ES-I3 (cell line): Measurements from ENCODE around the gene TMEM116.

Experiments
- H3K36me3 ChIP-seq: 2 replicates; pipeline ENCODE4 v1.6.1; 2013; ENCODE audit warnings: mild to moderate bottlenecking, low read length, control low read depth, moderate library complexity; ENCODE audit not compliant: insufficient read depth
- H3K4me1 ChIP-seq: 2 replicates; pipeline ENCODE4 v1.6.1; 2013; ENCODE audit warnings: mild to moderate bottlenecking, control low read depth, low read length; ENCODE audit not compliant: insufficient read depth
- H3K9ac ChIP-seq: 2 replicates; pipeline ENCODE4 v1.6.1; 2013; ENCODE audit warnings: low read depth, mild to moderate bottlenecking, low read length, moderate library complexity
- H3K9me3 ChIP-seq: 2 replicates; pipeline ENCODE4 v1.6.1; 2013; ENCODE audit warnings: mild to moderate bottlenecking, low read length, moderate library complexity; ENCODE audit not compliant: control insufficient read depth, insufficient read depth

The TMEM116 gene

GRCh38 chr12:111932241-111932640, 80.7 kb downstream of the TMEM116 start:
- Histone ChIP-seq H3K9ac (no peak overlapping the region), H3K36me3 (no peaks in the 10 kb centered on the region; the same call in 1 of the 2 replicates), H3K4me1 (no peaks in the 10 kb centered on the region), H3K9me3 (no peaks in the 10 kb centered on the region)

- no peaks in the 10 kb centered on the region; the same call in 1 of the 2 replicates for H3K36me3 ChIP-seq
Observed at GRCh38 chr12:111927346-111927745, 85.6 kb downstream of the TMEM116 start.

GRCh38 chr12:111926631-111927030, 86.3 kb downstream of the TMEM116 start:
- Histone ChIP-seq H3K4me1 (no peaks in the 10 kb centered on the region), H3K9me3 (no peaks in the 10 kb centered on the region), H3K9ac (no peak overlapping the region), H3K36me3 (no peaks in the 10 kb centered on the region; the same call in 1 of the 2 replicates)

More at GRCh38 chr12:111927346-111927745, 85.6 kb downstream of the TMEM116 start:
- Histone ChIP-seq H3K4me1 (no peaks in the 10 kb centered on the region), H3K9ac (no peak overlapping the region), H3K9me3 (no peaks in the 10 kb centered on the region)

GRCh38 chr12:111925171-111925570, 87.8 kb downstream of the TMEM116 start:
- H3K9me3 ChIP-seq = no peaks in the 10 kb centered on the region
- H3K4me1 ChIP-seq = no peaks in the 10 kb centered on the region
- H3K9ac ChIP-seq = no peak overlapping the region
- H3K36me3 ChIP-seq = no peaks in the 10 kb centered on the region; the same call in 1 of the 2 replicates

- no peaks in the 10 kb centered on the region; the same call in 1 of the 2 replicates for H3K9me3 ChIP-seq
Observed at GRCh38 chr12:111907740-111908139, 105.2 kb downstream of the TMEM116 start.

GRCh38 chr12:111905502-111905901, 107.5 kb downstream of the TMEM116 start:
- Histone ChIP-seq H3K9ac (no peak overlapping the region), H3K36me3 (no peaks in the 10 kb centered on the region; the same call in 1 of the 2 replicates), H3K4me1 (no peaks in the 10 kb centered on the region), H3K9me3 (no peaks in the 10 kb centered on the region; the same call in 1 of the 2 replicates)

More at GRCh38 chr12:111907740-111908139, 105.2 kb downstream of the TMEM116 start:
- Histone ChIP-seq H3K36me3 (no peaks in the 10 kb centered on the region; the same call in 1 of the 2 replicates), H3K9ac (no peak overlapping the region), H3K4me1 (no peaks in the 10 kb centered on the region)

- H3K36me3 ChIP-seq = peaks cover 5% of the 10 kb centered on the region; the same call in 1 of the 2 replicates
- no peaks in the 10 kb centered on the region; the same call in 1 of the 2 replicates for H3K9me3 ChIP-seq
- no peak overlapping the region for H3K9ac ChIP-seq
- no peaks in the 10 kb centered on the region for H3K4me1 ChIP-seq
Observed at GRCh38 chr12:111904446-111904975, 108.5 kb downstream of the TMEM116 start.

- H3K9me3 ChIP-seq = no peaks in the 10 kb centered on the region
- no peaks in the 10 kb centered on the region for H3K4me1 ChIP-seq
- H3K9ac ChIP-seq = no peak overlapping the region
- H3K36me3 ChIP-seq = peaks cover 9% of the 10 kb centered on the region
Observed at GRCh38 chr12:111901182-111901581, 111.8 kb downstream of the TMEM116 start.

GRCh38 chr12:111894556-111894955, 118.4 kb downstream of the TMEM116 start:
- peaks cover 27% of the 10 kb centered on the region for H3K36me3 ChIP-seq
- H3K9ac ChIP-seq = no peak overlapping the region
- no peaks in the 10 kb centered on the region for H3K4me1 ChIP-seq
- no peaks in the 10 kb centered on the region for H3K9me3 ChIP-seq

- Histone ChIP-seq H3K36me3 (peaks cover 34% of the 10 kb centered on the region), H3K4me1 (no peaks in the 10 kb centered on the region)
Observed at GRCh38 chr12:111893287-111893686, 119.7 kb downstream of the TMEM116 start.

GRCh38 chr12:111887926-111888745, 124.8 kb downstream of the TMEM116 start:
- Histone ChIP-seq H3K36me3 (peaks cover 41% of the 10 kb centered on the region), H3K9me3 (no peaks in the 10 kb centered on the region), H3K4me1 (no peaks in the 10 kb centered on the region), H3K9ac (no peak overlapping the region)

More at GRCh38 chr12:111893287-111893686, 119.7 kb downstream of the TMEM116 start:
- Histone ChIP-seq H3K9ac (no peak overlapping the region), H3K9me3 (no peaks in the 10 kb centered on the region)

- Histone ChIP-seq H3K9me3 (no peaks in the 10 kb centered on the region), H3K9ac (no peak overlapping the region), H3K36me3 (peaks cover 44% of the 10 kb centered on the region), H3K4me1 (no peaks in the 10 kb centered on the region)
Observed at GRCh38 chr12:111886662-111887545, 126.1 kb downstream of the TMEM116 start.

- Histone ChIP-seq H3K9me3 (no peaks in the 10 kb centered on the region), H3K9ac (no peak overlapping the region), H3K36me3 (peaks cover 33% of the 10 kb centered on the region), H3K4me1 (no peaks in the 10 kb centered on the region)
Observed at GRCh38 chr12:111881716-111882115, 131.2 kb downstream of the TMEM116 start.
